HG03342 (cell line): Measurements from ENCODE around the gene NT5M.
"Not testable (repeated sequence)": the region's sequence is repeated elsewhere in the genome, so short reads cannot be mapped to it uniquely, and the experiment has no call there.

Experiments used
- ATAC-seq: cut with Tn5 transposase; IDR thresholded peaks from one replicate; pipeline ENCODE4 v1.9.1; 2021; ENCODE audit warnings: mild to moderate bottlenecking, moderate library complexity; ENCODE audit not compliant: unreplicated experiment

NT5M gene

GRCh38 chr17:17366941-17367875 lies 64.0 kb downstream of the NT5M start:
- no peak for ATAC-seq

- no peak for ATAC-seq
Measured at GRCh38 chr17:17367931-17368330, 64.8 kb downstream of the NT5M start.

GRCh38 chr17:17370711-17371110 lies 67.5 kb downstream of the NT5M start:
- no peak for ATAC-seq

GRCh38 chr17:17372856-17373520 lies 69.8 kb downstream of the NT5M start:
- no peak for ATAC-seq

GRCh38 chr17:17375841-17376240 lies 72.7 kb downstream of the NT5M start:
- no peak for ATAC-seq

- no peak for ATAC-seq
Measured at GRCh38 chr17:17376362-17376761, 73.2 kb downstream of the NT5M start.

GRCh38 chr17:17377071-17377967 lies 74.1 kb downstream of the NT5M start:
- no peak for ATAC-seq

- ATAC-seq, result no peak
Measured at GRCh38 chr17:17379197-17379991, 76.2 kb downstream of the NT5M start.

GRCh38 chr17:17380145-17380925 lies 77.2 kb downstream of the NT5M start:
- ATAC-seq, result no peak

GRCh38 chr17:17381446-17382064 lies 78.4 kb downstream of the NT5M start:
- no peak for ATAC-seq

GRCh38 chr17:17382065-17382459 lies 78.9 kb downstream of the NT5M start:
- ATAC-seq, result no peak

GRCh38 chr17:17382971-17383370 lies 79.8 kb downstream of the NT5M start:
- no peak for ATAC-seq

GRCh38 chr17:17383431-17384290 lies 80.5 kb downstream of the NT5M start:
- not testable (repeated sequence) for ATAC-seq

- no peak for ATAC-seq
Measured at GRCh38 chr17:17384291-17384615, 81.1 kb downstream of the NT5M start.

GRCh38 chr17:17384961-17385360 lies 81.8 kb downstream of the NT5M start:
- no peak for ATAC-seq

GRCh38 chr17:17385491-17385890 lies 82.3 kb downstream of the NT5M start:
- ATAC-seq, result no peak

GRCh38 chr17:17386094-17386800 lies 83.1 kb downstream of the NT5M start:
- no peak for ATAC-seq

GRCh38 chr17:17387017-17387497 lies 83.9 kb downstream of the NT5M start:
- ATAC-seq, result no peak
